Right kidney (tissue), 1 donor: ENCODE data around the gene MOGAT2.

Experiments used
- DNase-seq: peaks from one replicate; pipeline ENCODE4 v3.0.0-alpha.2; 2016

MOGAT2 gene

GRCh38 chr11:75781296-75781695 is 63.7 kb downstream of the MOGAT2 start:
- DNase-seq: no peak

GRCh38 chr11:75781831-75782230 is 64.2 kb downstream of the MOGAT2 start:
- no peak for DNase-seq
